OCI-LY7 (cell line): ENCODE results near the gene BPGM. TPM values are rescaled to one million over a fixed set of nuclear protein-coding genes. Genes with fewer than 3 reads are reported as not detected.

Source experiments
- BruUV-seq: library from RNA; stranded (reverse); fragments of 400-500 nt; replicated peaks from 2 replicates; lab custom pipeline; 2021; lab: Mats Ljungman, UMichigan
- CTCF ChIA-PET: fragments of 300-600 bp; sonication (Branson Sonifier 250); formaldehyde crosslinking; loops from one replicate; lab custom pipeline; 2022; ENCODE audit warnings: antibody characterized with exemption; ENCODE audit not compliant: unreplicated experiment; lab: Charles Lee
- POLR2A ChIA-PET: fragments of 300-600 bp; sonication (Branson Sonifier 250); formaldehyde crosslinking; loops from one replicate; lab custom pipeline; 2022; ENCODE audit warnings: antibody characterized with exemption; lab: Charles Lee
- DNase-seq: peaks from one replicate; pipeline ENCODE4 v3.0.0-alpha.2; 2015; ENCODE audit warnings: low spot score
- H2AFZ ChIP-seq: fragments of 200-600 bp; sonication (generic), shearing (Covaris generic); 2 replicates; pipeline ENCODE4 v1.6.1; 2014; ENCODE audit warnings: mild to moderate bottlenecking, antibody characterized with exemption, low read length, moderate library complexity
- H3K27ac ChIP-seq: fragments of 200-600 bp; sonication (generic); 2 replicates; pipeline ENCODE4 v1.5.1; 2014; ENCODE audit warnings: mixed run types, low read depth, mild to moderate bottlenecking, moderate library complexity, low read length, inconsistent platforms; ENCODE audit not compliant: poor library complexity, severe bottlenecking
- H3K36me3 ChIP-seq: fragments of 200-600 bp; sonication (generic); 2 replicates; pipeline ENCODE4 v1.6.1; 2014; ENCODE audit warnings: mild to moderate bottlenecking, antibody characterized with exemption, low read length, moderate library complexity, mixed read lengths; ENCODE audit not compliant: insufficient read depth
- H3K4me1 ChIP-seq: fragments of 200-600 bp; sonication (generic); 2 replicates; pipeline ENCODE4 v1.5.1; 2014; ENCODE audit warnings: mild to moderate bottlenecking, low read length; ENCODE audit not compliant: insufficient read depth, poor library complexity, severe bottlenecking
- H3K4me2 ChIP-seq: fragments of 200-600 bp; sonication (generic); 2 replicates; pipeline ENCODE4 v1.6.1; 2014; ENCODE audit warnings: mild to moderate bottlenecking, low read length
- H3K4me3 ChIP-seq: fragments of 200-600 bp; sonication (generic); 2 replicates; pipeline ENCODE4 v1.5.1; 2014; ENCODE audit warnings: mild to moderate bottlenecking, low read depth, low read length; ENCODE audit not compliant: poor library complexity, severe bottlenecking
- H3K79me2 ChIP-seq: fragments of 200-600 bp; sonication (generic); 2 replicates; pipeline ENCODE4 v1.6.1; 2016; ENCODE audit warnings: low read depth, mild to moderate bottlenecking, low read length, moderate library complexity, mixed read lengths; ENCODE audit not compliant: insufficient read depth
- H3K9me2 ChIP-seq: fragments of 200-600 bp; sonication (generic); 2 replicates; pipeline ENCODE4 v1.6.1; 2016; ENCODE audit warnings: mild to moderate bottlenecking, low read length, mixed read lengths; ENCODE audit not compliant: insufficient read depth
- H3K9me3 ChIP-seq: fragments of 200-600 bp; sonication (generic); 2 replicates; pipeline ENCODE4 v1.6.1; 2014; ENCODE audit warnings: mild to moderate bottlenecking, mixed run types, low read length, mixed read lengths
- H4K20me1 ChIP-seq: fragments of 200-600 bp; sonication (generic); 2 replicates; pipeline ENCODE4 v1.6.1; 2014; ENCODE audit warnings: mild to moderate bottlenecking, antibody characterized with exemption, low read length, moderate library complexity, mixed read lengths; ENCODE audit not compliant: insufficient read depth
- EZH2phosphoT487 ChIP-seq: fragments of 200-600 bp; sonication (generic); IDR thresholded peaks from 2 replicates; pipeline ENCODE4 v1.6.1; 2018; ENCODE audit warnings: low read depth, borderline replicate concordance, mild to moderate bottlenecking, mixed run types, antibody characterized with exemption, low read length, moderate library complexity, mixed read lengths
- intact Hi-C: fragments of 100-400 bp; cut with micrococcal nuclease; formaldehyde crosslinking; loops from one replicate; pipeline ENCODE4 v1.10.0; 2022; ENCODE audit not compliant: unreplicated experiment
- total RNA-seq, 2 experiments: library from RNA; depleted of rRNA in 1 of 2; stranded (reverse); fragments of >200 nt in 1 of 2; shearing (Covaris generic) in 1 of 2; gene quantifications; 2 replicates each; pipeline ENCODE4 v1.2.3, GENCODE V29; 2014 to 2022
- TF ChIP-seq, protein P1 (sequence below): fragments of 200-600 bp; sonication (generic); conservative IDR thresholded peaks from 2 replicates; pipeline ENCODE4 v1.5.1; 2014; ENCODE audit warnings: mild to moderate bottlenecking, antibody characterized with exemption, low read length, moderate library complexity, mixed read lengths

The BPGM gene
- total RNA-seq, 2 experiments from 2014 or later: 16.6 to 18.7 TPM

DNA sequence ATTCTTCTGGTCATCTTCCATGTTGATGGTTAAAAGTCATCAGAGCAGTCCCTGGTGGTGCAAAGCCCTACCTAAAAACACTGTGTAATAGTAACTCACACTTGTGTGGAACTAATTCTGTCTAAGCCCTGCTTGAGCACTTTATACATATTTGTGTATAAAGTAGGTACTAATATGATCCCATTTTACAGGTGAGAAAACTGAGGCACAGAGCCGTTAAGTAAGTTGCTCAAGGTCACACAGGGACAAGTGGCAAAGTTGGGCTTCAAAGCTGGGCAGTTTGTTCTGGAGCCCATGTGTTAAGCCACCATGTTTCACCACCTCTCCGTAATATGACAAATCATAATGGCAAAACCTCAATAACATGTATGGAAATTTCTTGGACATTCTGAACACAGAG lies 48.1 kb downstream of the BPGM start:
- POLR2A ChIA-PET: no interaction called here
- CTCF ChIA-PET: no interaction called here
- H3K9me2 ChIP-seq: no peaks in the 10 kb centered on the region
- DNase-seq: no peak
- no peaks in the 10 kb centered on the region for H3K9me3 ChIP-seq
- no peak overlapping the region for H3K4me2 ChIP-seq
- H4K20me1 ChIP-seq: no peaks in the 10 kb centered on the region
- no peak overlapping the region for H2AFZ ChIP-seq
- H3K4me1 ChIP-seq: no peaks in the 10 kb centered on the region
- H3K79me2 ChIP-seq: no peaks in the 10 kb centered on the region
- no peak overlapping the region for H3K4me3 ChIP-seq
- intact Hi-C loops: no loop called here
- H3K36me3 ChIP-seq: no peaks in the 10 kb centered on the region
- no peak for TF ChIP-seq EZH2phosphoT487
- TF ChIP-seq, protein P1, sequence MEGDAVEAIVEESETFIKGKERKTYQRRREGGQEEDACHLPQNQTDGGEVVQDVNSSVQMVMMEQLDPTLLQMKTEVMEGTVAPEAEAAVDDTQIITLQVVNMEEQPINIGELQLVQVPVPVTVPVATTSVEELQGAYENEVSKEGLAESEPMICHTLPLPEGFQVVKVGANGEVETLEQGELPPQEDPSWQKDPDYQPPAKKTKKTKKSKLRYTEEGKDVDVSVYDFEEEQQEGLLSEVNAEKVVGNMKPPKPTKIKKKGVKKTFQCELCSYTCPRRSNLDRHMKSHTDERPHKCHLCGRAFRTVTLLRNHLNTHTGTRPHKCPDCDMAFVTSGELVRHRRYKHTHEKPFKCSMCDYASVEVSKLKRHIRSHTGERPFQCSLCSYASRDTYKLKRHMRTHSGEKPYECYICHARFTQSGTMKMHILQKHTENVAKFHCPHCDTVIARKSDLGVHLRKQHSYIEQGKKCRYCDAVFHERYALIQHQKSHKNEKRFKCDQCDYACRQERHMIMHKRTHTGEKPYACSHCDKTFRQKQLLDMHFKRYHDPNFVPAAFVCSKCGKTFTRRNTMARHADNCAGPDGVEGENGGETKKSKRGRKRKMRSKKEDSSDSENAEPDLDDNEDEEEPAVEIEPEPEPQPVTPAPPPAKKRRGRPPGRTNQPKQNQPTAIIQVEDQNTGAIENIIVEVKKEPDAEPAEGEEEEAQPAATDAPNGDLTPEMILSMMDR: no peak
- BruUV-seq: no TSS peak
- H3K27ac ChIP-seq: no peak overlapping the region

DNA sequence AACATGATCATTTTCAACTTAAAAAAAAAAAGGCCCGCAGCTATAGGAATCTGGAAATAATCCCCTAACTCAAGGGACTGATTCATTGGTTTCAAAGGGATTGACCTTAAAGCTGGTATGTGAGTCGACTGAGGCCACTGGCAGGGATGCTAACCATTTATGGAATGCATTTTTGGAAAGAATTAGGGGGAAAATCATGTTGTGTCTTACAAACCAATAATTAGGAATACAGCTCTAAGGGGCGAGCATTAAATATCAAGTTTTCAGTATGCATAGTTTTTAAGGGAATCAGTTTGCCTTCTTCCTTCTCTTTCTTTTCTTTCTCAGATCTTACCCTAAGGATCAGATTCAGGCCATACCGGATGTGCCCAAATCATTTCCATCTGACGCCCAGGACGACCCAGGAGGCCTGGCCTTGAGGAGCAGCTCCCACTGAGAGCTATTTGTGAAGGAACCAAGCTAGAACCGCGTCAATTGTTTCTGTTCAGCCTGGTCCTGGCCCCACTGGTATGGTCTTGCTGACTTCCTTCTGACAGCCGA lies 48.7 kb downstream of the BPGM start:
- DNase-seq: no peak
- no TSS peak for BruUV-seq
- H4K20me1 ChIP-seq: no peaks in the 10 kb centered on the region
- H3K79me2 ChIP-seq: no peaks in the 10 kb centered on the region
- H3K4me2 ChIP-seq: no peak overlapping the region
- TF ChIP-seq, protein P1: no peak
- no peak for TF ChIP-seq EZH2phosphoT487
- ChIA-PET CTCF (no interaction called here), POLR2A (interaction anchor here (1.0 kb wide), 1 partner anchor 20 kb away, joined by 3 read pairs; no protein-coding TSS in a partner anchor)
- H3K9me3 ChIP-seq: no peaks in the 10 kb centered on the region
- H3K9me2 ChIP-seq: no peaks in the 10 kb centered on the region
- H2AFZ ChIP-seq: no peak overlapping the region
- no peaks in the 10 kb centered on the region for H3K4me1 ChIP-seq
- no peak overlapping the region for H3K27ac ChIP-seq
- intact Hi-C loops: no loop called here
- H3K36me3 ChIP-seq: no peaks in the 10 kb centered on the region
- no peak overlapping the region for H3K4me3 ChIP-seq

DNA sequence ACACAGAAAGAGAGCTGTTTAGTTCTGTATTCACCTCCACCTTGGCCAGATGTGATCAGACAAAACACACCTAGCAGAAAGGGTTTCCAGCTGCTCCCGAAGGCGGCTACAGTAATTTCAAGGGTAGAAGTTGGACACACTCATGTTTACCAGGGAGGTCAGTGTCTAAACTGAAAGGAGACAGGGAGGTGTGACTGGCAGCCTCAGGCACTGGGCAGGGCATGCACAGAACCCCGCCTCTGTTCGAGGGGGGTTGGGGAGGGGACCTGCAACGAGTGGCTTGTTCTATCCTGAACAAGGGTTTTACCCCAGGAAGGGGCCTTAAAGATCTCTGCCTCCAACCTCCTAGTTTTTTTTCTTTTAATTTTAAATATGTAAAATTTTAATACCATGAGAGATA lies 49.6 kb downstream of the BPGM start:
- POLR2A ChIA-PET: interaction anchor here (0.7 to 1.0 kb wide), 5 partner anchors 10 to 169 kb away, joined by 3 to 7 read pairs (median 6); no protein-coding TSS in a partner anchor
- intact Hi-C loops: no loop called here
- no TSS peak for BruUV-seq

More for the DNA sequence above, 49.6 kb downstream of the BPGM start:
- no peaks in the 10 kb centered on the region for H3K79me2 ChIP-seq
- DNase-seq: no peak
- no peaks in the 10 kb centered on the region for H4K20me1 ChIP-seq
- no peak for TF ChIP-seq EZH2phosphoT487
- TF ChIP-seq, protein P1: no peak
- H3K9me3 ChIP-seq: no peaks in the 10 kb centered on the region
- H2AFZ ChIP-seq: no peak overlapping the region
- no peaks in the 10 kb centered on the region for H3K4me1 ChIP-seq
- no peak overlapping the region for H3K27ac ChIP-seq
- CTCF ChIA-PET: no interaction called here
- no peak overlapping the region for H3K4me2 ChIP-seq
- H3K9me2 ChIP-seq: no peaks in the 10 kb centered on the region
- H3K4me3 ChIP-seq: no peak overlapping the region
- H3K36me3 ChIP-seq: no peaks in the 10 kb centered on the region
